ENCODE results near the gene HNF4A.
"Not testable (repeated sequence)": the region's sequence is repeated elsewhere in the genome, so short reads cannot be mapped to it uniquely, and the experiment has no call there.

HNF4A gene

DNA sequence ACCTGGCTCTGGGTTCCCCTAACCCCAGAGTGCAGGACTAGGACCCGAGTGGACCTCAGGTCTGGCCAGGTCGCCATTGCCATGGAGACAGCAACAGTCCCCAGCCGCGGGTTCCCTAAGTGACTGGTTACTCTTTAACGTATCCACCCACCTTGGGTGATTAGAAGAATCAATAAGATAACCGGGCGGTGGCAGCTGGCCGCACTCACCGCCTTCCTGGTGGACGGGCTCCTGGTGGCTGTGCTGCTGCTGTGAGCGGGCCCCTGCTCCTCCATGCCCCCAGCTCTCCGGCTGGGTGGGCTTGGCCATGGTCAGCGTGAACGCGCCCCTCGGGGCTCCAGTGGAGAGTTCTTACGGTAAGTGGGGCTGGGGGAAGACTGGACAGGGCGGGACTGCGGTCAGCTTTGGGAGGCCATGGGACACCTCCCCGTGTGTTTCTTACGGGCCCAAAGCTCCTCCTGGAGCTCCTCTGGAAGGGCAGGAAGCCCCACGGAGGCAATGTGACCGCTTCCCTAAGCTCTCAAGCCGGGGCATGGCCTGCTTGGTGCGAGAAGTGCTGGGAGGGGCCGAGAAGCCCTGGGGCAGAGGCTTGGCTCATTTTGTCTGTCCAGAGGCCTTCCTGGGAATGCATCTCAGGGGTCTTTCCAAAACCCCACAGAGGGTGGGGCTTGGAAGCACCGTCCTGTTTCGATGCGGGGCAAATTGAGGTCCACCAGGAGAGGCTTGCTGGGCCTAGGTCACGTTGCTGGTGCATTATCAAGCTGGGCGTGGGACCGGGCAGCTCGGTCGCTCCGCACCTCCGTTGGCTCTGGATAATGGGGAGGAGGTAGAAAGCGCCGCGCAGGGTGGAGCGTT lies at the start of gene HNF4A:
Gene HNF4A, plus strand, starts transcription at position 202 of the 855 bp plus-strand sequence. Its CDS starts 106 bp downstream, at position 308.
- no peak for DNase-seq

DNA sequence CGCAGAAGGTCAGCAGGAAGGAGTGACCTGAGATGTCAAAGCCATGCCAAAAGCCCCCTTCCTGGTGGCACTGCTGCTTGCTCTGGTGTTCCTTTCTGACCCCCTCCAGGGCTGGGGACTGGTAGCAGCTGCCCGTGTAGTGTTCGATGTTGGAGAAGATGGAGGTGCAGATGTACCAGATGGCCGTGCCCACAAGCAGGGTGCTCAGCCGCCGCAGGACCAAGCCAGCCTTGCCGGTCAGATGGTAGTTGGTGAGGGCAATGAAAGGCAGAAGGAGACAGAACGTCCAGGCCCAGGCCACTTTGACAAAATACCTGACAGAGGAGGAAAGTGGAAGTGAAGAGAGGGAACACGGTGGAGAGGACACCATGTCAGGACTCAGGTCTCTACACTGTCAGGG lies 48.6 kb upstream of the HNF4A start:
- no peak for DNase-seq

DNA sequence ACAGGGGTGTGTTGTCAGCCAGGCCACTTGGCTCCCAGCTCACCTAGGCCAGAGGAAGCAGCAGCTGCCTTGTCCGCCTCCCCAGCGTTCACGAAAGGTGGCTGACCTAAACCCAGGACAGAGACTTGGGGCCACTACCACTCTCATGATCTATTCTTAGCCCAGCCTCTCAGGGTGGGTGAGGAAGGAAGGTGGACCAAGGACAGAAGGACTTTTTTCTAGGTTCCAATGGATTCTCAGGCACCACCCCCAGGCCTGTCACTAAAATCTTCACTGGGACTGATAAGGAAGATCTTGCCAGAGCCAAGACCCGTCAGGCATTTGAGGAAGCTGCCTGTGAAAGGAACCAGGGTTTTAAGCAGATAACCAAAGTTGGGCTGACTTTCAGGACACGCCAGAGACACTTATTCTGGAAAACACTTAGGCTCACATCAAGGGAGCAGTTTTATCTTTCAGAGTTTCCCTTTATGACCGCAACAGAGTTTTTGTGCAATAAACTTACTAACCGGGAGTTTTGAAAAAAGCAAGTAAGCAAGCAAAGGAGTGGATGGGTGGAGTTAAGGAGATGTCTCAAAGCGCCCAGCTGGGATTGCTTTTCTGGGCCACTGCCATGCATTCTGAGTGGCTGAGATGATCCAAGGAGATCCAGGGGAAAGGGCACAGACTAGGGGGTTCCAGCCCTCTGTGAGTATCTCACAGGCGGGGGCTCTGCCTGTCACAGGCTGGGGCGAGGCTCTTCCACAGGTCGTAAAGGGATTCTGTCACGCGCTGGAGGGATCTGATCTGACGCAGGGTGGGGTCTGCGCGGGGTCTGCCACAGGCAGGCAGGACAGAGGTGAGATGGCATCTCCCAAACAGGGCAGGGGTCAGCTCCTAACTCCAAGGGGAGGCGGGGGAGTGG lies 45.5 kb upstream of the HNF4A start:
- DNase-seq, result peak in 7 of 56 donors; percentile 2 to 51 (median 24)

- DNase-seq, result peak; percentile 37 to 99 (median 94)
Observed at GRCh38 chr20:44310664-44311639, 44.5 kb upstream of the HNF4A start, which contains the start of gene FITM2. Gene FITM2 (minus strand): TSS chr20:44311202. CDS start chr20:44311148, 54 bp downstream.

DNA sequence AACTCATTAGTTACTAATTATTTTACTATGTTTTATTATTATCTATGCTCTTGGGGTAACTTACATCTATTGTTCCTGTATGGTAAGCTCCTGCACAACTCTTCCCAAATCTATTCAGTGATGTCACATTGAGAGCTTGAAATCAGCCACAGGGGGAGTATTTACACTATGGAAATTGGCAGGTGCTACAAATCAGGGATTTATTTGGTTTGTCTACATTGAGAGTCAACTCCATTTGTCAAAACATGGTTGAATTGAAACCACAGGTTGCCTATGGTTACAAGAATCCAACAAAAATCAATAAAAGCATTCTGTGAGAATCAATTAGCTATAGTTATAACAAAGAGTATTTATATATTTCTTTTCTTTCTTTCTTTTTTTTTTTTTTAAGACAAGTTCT lies 40.6 kb upstream of the HNF4A start:
- no peak for DNase-seq

DNA sequence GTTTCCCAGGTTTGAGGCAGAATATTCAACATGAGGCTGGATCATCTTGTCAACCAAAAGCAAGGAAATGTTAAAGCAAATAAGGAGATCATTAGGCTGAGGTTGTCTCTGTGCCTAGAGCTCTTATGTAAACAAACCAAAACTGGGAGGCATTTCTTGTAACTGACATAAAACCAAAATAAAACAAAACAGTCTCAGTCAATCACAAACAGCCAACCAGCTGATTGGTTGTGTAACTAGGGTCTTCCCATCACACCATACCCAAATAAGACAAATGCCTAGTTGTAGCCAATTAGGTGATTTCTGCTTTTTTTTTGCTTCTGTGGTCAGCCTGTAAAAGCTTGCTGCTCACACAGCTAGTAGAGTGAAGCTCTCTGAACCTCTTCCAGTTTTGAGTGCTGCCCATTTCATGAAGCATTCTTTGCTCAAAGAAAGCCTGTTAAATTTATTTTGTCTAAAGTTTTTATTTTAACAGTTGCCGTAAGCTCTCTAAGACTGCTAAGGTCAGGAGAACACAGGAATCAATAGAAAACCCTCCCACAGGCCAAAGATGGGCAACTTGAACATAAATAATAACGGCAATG lies 35.6 kb upstream of the HNF4A start:
- no peak for DNase-seq

DNA sequence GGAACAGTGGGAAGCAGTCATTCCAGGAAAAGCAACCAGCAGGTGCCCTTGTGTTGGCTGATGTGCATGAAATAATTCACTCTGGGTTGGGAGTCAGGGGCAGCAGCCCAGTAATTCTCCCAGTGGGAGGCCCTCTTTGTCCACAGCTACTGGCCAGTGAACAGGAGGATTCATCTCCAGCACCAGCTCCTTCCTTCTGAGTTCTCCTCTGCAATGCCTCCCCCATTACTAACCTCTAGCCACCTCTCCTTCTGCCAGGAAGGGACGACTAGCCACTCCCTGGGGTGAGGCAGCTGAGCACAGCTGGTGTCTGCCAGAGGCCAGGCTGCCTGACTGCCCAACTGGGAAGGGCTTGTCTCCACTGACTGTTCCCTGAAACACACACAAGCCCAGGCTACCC lies 31.2 kb upstream of the HNF4A start:
- DNase-seq, result no peak

GRCh38 chr20:44326391-44327159 lies 28.9 kb upstream of the HNF4A start:
- peak in 1 of 56 donors; percentile 13 for DNase-seq

DNA sequence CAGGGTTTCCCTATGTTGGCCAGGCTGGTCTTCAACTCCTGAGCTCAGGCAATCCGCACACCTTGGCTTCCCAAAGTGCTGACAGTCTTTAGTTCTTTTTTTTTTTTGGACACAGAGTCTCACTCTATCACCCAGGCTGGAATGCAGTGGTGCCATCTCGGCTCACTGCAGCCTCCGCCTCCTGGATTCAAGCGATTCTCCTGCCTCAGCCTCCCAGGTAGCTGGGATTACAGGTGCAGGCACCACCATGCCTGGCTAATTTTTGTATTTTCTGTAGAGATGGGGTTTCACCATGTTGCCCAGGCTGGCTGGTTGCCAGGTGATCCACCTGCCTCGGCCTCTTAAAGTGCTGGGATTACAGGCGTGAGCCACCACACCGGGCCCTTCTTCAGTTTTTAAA lies 27.8 kb upstream of the HNF4A start:
- not testable (repeated sequence) for DNase-seq

DNA sequence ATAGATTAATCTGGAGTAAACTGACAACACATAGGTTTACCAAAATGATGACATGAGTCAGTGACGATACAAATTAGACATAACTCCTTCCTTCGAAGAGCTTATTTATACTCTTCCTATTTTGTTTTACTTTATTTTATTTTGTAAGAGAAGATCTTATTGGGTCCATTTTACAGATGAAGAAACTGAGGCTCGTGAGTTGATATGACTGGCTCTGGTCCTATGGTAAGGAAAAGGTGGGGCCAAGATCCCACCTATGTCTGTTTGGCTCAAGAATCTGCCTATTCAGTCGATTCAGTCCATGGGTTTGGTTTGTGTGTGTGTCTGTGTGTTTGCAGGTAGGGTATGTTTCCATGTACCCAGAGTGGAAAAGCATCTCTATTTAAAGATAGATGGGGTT lies 27.1 kb upstream of the HNF4A start:
- no peak for DNase-seq

DNA sequence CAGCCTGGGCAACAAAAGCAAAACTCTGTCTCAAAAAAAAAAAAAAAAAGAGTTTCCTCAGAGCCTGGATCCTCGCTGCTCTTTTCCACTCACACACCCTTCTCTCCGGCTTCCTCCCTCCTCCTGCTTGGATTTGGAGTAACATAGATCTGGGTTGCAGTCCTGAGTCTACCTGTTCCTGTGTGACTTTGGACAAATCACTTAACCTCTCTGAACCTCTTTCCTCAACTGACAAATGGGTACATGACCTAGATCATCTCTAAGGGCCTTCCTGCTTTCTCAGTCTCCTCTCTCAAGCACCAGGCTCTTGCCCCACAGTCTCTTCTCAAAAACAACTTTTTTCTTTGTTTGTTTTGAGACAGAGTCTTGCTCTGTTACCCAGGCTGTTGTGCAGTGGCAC lies 24.3 kb upstream of the HNF4A start:
- no peak for DNase-seq

DNA sequence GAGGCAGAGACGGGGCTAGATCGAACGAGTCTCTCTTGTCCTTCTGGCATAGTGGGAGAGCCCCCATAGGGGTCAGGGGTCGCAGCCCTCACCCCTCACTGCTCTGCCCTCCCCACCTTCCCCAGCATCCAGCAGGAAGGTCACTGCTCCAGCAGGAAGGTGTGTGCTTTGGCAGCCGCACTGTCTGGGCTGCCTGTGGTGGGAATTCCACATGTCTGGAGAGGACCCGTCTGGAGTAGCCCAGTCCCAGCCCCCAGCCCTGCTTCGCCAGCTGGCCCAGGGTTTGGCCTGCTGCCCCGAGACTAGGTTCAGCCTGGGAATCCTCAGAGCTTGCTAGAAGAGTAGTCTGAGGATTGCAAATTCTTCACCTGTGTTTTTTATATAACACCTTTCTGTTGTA lies 21.2 kb upstream of the HNF4A start:
- DNase-seq, result no peak

DNA sequence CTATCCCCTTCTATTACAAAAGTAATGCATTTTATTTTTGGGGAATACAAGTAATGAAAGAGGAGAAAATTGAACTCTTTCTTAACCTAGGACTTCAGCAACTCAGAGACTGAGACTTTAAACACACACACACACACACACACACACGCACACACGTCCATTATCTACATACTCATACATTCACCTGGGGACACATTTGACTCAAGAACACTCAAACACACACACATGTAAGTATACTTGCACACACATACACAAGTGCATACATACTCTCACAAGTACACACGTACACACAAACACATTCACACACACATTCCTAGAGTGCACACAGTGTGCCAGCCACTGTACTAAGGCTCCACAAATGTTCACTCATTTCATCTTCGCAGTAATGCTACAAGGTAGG lies 20.8 kb upstream of the HNF4A start:
- no peak for DNase-seq

GRCh38 chr20:44335675-44336074 lies 19.8 kb upstream of the HNF4A start:
- DNase-seq, result no peak

DNA sequence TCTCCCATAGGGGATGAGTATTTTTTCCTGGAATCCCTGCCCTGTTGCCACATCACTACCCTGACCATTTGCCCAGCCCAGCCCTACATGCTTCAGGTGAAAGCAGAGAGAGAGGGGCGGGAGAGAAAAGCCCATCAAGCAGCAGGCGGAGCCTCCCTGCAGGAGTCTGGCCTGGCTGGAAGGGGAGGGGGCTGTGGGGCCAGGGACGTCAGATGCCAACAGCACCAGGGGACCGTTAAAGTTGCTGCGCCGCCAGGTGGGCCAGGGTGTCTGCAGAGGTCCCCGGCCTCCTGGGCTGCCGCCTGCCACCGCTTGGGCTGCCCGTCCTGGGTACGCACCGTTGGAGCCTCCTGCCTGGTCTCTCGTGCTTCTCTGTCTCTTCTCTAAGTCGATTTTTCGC lies 19.4 kb upstream of the HNF4A start:
- no peak for DNase-seq

- DNase-seq, result no peak
Observed at GRCh38 chr20:44336725-44337380, 18.6 kb upstream of the HNF4A start, which contains the start of gene R3HDML. Gene R3HDML (plus strand): TSS chr20:44337043. CDS start chr20:44337158, 115 bp downstream.

- DNase-seq, result peak in 1 of 56 donors; percentile 1
Observed at GRCh38 chr20:44342248-44342647, 13.3 kb upstream of the HNF4A start.

DNA sequence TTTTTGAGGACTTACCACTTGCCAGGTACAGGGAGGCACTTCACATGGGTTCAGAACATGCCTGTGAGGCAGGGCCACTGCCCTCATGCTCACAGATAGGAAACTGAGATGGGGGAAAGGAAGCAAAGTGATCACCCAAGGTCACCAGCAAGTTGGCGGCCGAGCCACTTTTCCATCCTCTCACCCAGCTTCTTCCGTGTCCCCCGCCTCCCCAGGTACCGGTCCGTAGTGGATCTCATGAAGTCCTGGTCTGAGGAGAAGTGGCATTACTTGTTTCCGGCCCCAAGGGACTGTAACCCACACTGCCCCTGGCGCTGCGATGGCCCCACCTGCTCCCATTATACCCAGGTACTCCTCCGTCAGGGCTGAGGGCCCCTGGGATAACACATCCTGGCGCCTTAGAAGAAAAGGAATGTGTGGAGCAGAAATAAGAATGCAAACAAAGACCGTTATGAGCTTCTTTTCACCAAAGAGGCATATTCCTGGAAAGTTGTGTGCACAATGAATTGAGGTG lies 12.3 kb upstream of the HNF4A start:
- DNase-seq, result no peak

- no peak for DNase-seq
Observed at GRCh38 chr20:44344723-44345122, 10.8 kb upstream of the HNF4A start.

Data from nucleus accumbens (tissue), 56 donors.